ENCODE data around the gene SERPINB5.

SERPINB5 gene

GRCh38 chr18:63520053-63520685 is 43.4 kb downstream of the SERPINB5 start:
- no peak overlapping the region for H3K4me3 ChIP-seq (ENCODE audit: low read length)
- no peak overlapping the region for H3K4me2 ChIP-seq (ENCODE audit: low read length)
- no peaks in the 10 kb centered on the region for H3K9me3 ChIP-seq (ENCODE audit: control insufficient read depth, insufficient read depth, low read length)
- H3K27ac ChIP-seq (ENCODE audit: low read depth, low read length), result no peak overlapping the region
- H3K36me3 ChIP-seq (ENCODE audit: control insufficient read depth, low read length), result no peaks in the 10 kb centered on the region
- H3F3A ChIP-seq (ENCODE audit: control insufficient read depth, insufficient read depth), result no peaks in the 10 kb centered on the region
- H3K79me2 ChIP-seq (ENCODE audit: control insufficient read depth, low read length), result no peaks in the 10 kb centered on the region
- H3K4me1 ChIP-seq (ENCODE audit: control insufficient read depth, low read length), result no peaks in the 10 kb centered on the region
- H3K9me2 ChIP-seq (replicated peaks; ENCODE audit: control insufficient read depth, low read length), result no peaks in the 10 kb centered on the region
- TF ChIP-seq CTCF (IDR thresholded peaks at IDR 0.05; ENCODE audit: low read depth, low read length, poor library complexity, severe bottlenecking) (no peak), EZH2phosphoT487 (IDR thresholded peaks at IDR 0.05; ENCODE audit: borderline replicate concordance, low read length) (no peak)
- peaks cover 16% of the 10 kb centered on the region for H3K27me3 ChIP-seq (ENCODE audit: control insufficient read depth, low read length)
- H4K20me1 ChIP-seq (ENCODE audit: control insufficient read depth, insufficient read depth, low read depth, low read length), result no peaks in the 10 kb centered on the region

GRCh38 chr18:63523660-63524059 is 46.9 kb downstream of the SERPINB5 start:
- no peaks in the 10 kb centered on the region for H3K9me2 ChIP-seq (replicated peaks; ENCODE audit: control insufficient read depth, low read length)
- TF ChIP-seq EZH2phosphoT487 (IDR thresholded peaks at IDR 0.05; ENCODE audit: borderline replicate concordance, low read length) (no peak), CTCF (IDR thresholded peaks at IDR 0.05; ENCODE audit: low read depth, low read length, poor library complexity, severe bottlenecking) (no peak)
- H3K27me3 ChIP-seq (ENCODE audit: control insufficient read depth, low read length), result peaks cover 12% of the 10 kb centered on the region
- H3F3A ChIP-seq (ENCODE audit: control insufficient read depth, insufficient read depth), result no peaks in the 10 kb centered on the region
- no peak overlapping the region for H3K4me2 ChIP-seq (ENCODE audit: low read length)
- no peaks in the 10 kb centered on the region for H3K79me2 ChIP-seq (ENCODE audit: control insufficient read depth, low read length)
- H3K36me3 ChIP-seq (ENCODE audit: control insufficient read depth, low read length), result no peaks in the 10 kb centered on the region
- H3K4me1 ChIP-seq (ENCODE audit: control insufficient read depth, low read length), result no peaks in the 10 kb centered on the region
- H3K4me3 ChIP-seq (ENCODE audit: low read length), result no peak overlapping the region
- H3K27ac ChIP-seq (ENCODE audit: low read depth, low read length), result no peak overlapping the region
- H4K20me1 ChIP-seq (ENCODE audit: control insufficient read depth, insufficient read depth, low read depth, low read length), result no peaks in the 10 kb centered on the region
- no peaks in the 10 kb centered on the region for H3K9me3 ChIP-seq (ENCODE audit: control insufficient read depth, insufficient read depth, low read length)

- Histone ChIP-seq H3K9me3 (ENCODE audit: control insufficient read depth, insufficient read depth, low read length) (no peaks in the 10 kb centered on the region), H3K9me2 (replicated peaks; ENCODE audit: control insufficient read depth, low read length) (no peaks in the 10 kb centered on the region), H3F3A (ENCODE audit: control insufficient read depth, insufficient read depth) (no peaks in the 10 kb centered on the region), H4K20me1 (ENCODE audit: control insufficient read depth, insufficient read depth, low read depth, low read length) (no peaks in the 10 kb centered on the region), H3K36me3 (ENCODE audit: control insufficient read depth, low read length) (no peaks in the 10 kb centered on the region), H3K4me3 (ENCODE audit: low read length) (no peak overlapping the region), H3K27me3 (ENCODE audit: control insufficient read depth, low read length) (peaks cover 7% of the 10 kb centered on the region), H3K4me2 (ENCODE audit: low read length) (no peak overlapping the region), H3K4me1 (ENCODE audit: control insufficient read depth, low read length) (no peaks in the 10 kb centered on the region), H3K79me2 (ENCODE audit: control insufficient read depth, low read length) (no peaks in the 10 kb centered on the region), H3K27ac (ENCODE audit: low read depth, low read length) (no peak overlapping the region)
- no peak for TF ChIP-seq CTCF (IDR thresholded peaks at IDR 0.05; ENCODE audit: low read depth, low read length, poor library complexity, severe bottlenecking)
These were observed 50.5 kb downstream of the SERPINB5 start for GRCh38 chr18:63527251-63527650.

All from DOHH2 (cell line).